ENCODE results near the gene MEAK7. TPM values are rescaled to one million over a fixed set of nuclear protein-coding genes. Genes with fewer than 3 reads are reported as not detected.

The MEAK7 gene, protein sequence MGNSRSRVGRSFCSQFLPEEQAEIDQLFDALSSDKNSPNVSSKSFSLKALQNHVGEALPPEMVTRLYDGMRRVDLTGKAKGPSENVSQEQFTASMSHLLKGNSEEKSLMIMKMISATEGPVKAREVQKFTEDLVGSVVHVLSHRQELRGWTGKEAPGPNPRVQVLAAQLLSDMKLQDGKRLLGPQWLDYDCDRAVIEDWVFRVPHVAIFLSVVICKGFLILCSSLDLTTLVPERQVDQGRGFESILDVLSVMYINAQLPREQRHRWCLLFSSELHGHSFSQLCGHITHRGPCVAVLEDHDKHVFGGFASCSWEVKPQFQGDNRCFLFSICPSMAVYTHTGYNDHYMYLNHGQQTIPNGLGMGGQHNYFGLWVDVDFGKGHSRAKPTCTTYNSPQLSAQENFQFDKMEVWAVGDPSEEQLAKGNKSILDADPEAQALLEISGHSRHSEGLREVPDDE
- 10 to 100 TPM; 18.7 to 21.7 (median 19.2) TPM for polyA plus RNA-seq (ENCODE audit: insufficient read length in 4 of 4)

DNA sequence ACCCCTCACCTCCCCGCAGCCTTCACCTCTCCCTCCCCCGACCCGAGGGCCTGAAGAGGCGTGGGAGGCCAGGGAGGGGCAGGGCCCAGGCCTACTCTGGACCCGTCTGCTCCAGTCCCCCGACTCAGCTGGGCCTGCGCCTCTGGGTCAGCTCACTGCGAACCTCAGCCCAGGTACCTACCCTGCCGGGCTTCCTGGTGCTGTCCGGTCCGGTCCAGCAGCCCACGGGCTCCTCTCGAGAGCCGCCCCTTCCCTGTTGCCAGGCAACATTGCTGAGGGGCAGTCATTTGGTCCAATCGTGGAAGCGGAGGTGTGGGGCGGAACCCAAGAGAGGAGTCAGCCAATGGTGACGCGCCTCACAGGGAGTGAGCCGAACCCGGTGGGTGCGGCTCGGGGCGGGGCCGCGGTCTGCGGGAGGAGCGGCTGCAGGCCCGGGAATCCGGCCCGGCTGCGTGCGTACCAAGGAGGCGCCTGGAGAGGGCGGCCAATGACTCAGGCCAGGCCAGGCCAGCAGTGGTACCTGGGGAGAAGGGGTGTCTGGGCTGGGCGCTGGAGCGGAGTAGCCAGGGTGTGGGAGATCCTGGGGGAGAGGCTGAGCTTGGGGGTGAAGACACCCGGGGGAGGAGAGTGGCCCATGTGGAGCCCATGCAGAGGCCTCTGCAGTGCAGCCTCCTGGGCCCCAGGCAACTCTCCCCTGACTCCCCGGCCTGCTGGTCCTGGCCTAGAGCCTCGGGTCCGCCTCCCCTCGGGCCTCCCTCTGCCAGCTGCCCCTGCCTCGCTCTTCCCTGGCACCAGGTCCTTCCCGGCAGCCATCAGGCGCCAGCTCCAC lies at the start of gene MEAK7:
MEAK7 (minus strand) TSS at position 240 of the 829 bp plus-strand sequence. CDS start 6,573 bp downstream, outside the sequence.
- DNase-seq (ENCODE audit: low read depth in 4 of 4, low spot score in 3 of 4) = peak; percentile 94 to 98 (median 97)

DNA sequence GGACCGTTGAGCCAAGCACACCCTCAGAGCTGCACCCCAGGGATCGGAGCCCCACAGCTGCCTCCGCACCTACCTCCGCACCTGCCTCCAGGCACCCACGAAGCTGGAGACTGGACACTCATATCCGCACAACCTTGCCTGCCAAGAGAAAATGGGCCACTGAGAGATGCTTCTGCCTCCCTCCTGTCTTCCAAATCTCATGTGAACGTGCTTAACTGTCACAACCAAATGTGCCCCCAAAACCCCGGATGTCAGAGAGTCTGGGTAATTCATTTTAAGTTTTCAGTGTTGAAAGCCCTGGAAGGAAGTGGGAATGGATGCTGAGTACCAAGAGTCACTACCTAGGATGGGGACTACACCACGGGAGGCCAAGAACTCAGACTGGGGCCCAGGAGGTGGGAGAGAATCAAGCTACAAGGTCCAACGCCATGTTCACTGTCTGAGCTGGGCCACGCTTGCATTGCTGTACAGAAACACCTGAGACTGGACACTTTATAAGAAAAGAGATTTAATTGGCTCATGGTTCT lies 49.5 kb upstream of the MEAK7 start:
- DNase-seq (ENCODE audit: low read depth in 4 of 4, low spot score in 3 of 4) = no peak

DNA sequence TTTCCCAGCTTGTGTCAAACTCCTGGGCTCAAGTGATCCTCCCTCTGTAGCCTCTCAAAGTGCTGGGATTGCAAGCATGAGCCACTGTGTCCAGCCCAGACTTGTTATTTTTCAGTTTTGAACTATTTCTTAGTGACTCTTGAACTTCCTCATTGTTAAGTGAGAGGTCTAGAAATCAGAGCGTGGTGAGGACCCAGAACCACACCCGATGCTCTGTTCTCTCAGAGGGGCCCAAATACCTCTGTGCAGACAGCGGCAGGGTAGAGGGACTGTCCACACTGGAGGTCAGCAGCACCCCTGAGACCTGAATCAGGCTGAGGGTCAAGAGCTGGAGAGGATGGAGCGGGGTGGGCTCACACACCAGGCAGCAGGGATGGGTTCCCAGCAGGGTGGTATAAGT lies 47.7 kb upstream of the MEAK7 start:
- DNase-seq (ENCODE audit: low read depth in 4 of 4, low spot score in 3 of 4) = no peak

DNA sequence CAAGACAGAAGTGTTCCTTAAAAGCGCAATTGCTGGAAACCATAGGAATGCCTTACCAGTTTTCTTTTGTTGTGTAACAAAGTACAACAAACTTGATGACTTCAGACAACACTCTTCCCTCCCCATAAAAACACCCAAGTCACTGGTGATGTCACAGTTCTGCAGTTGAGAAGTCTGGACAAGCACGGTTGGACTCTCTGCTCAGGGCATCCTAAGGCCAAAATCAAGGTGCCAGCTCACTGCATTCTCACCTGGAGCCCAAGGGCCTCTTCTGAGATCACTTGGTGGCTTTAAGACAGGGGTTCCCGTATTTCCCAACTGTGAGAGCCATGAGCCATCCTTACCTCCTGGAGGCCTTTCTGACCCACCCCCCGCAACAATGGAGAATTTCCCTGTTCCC lies 45.6 kb upstream of the MEAK7 start:
- no peak for DNase-seq (ENCODE audit: low read depth in 4 of 4, low spot score in 3 of 4)

DNA sequence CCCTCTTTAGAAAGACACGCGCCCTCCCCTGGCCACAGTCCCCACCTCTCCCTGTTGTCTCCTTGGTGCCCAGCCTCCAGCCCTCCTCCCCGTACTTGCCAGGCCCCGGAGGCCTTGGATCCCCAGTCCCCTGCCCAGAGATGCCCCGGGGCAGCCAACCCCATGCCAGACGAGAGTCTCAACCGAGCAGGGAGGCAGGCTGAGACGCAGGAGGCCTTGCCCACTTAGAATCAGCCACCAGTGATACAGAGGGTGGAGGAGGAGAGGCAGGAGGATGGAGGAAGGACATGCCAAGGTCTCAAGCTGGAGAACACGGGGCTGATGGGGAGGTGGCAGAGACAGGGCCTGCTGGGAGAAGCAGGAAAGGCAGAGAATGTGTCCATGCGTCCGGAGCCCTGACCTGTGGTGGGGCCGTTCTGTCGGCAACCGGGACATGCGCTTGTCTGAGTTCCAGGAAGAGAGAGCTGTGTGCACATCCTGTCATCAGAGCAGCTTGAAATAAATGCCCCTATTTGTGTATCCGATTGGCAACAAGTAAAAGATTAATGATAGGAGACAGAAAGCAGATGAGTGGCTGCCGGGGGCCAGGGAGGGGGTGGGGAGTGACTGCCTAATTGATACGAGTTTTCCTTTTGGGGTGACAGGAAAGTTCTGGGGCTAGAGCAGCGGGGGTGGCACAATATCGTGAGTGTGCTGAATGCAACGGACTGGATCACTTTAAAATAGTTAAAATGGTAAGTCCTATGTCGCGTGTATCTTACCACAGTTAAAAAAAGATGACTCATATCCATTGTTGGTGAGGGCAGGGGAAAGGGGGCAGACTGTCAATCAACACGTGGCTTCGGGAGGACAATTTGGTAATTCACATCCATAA lies 44.7 kb upstream of the MEAK7 start:
- DNase-seq (ENCODE audit: low read depth in 4 of 4, low spot score in 3 of 4) = no peak

DNA sequence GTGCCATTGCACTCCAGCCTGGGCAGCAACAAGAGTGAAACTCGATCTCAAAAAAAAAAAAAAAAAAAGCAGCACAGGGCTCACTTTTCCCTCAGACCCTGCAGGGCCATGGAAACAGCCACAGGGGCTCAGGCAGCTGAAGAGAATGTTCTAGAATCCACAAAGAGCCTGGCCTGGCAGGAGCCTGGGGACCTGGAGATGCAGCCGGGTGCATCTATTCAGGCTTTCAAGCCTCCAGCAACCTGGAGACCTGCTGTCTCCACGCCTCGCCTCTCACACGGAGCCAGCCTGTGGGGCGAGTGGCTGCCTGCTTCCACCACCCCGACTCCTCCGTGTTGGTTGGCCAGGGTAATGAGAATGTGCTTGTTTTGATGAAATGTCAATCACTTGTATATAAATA lies 44.0 kb upstream of the MEAK7 start:
- DNase-seq (ENCODE audit: low read depth in 4 of 4, low spot score in 3 of 4) = no peak

DNA sequence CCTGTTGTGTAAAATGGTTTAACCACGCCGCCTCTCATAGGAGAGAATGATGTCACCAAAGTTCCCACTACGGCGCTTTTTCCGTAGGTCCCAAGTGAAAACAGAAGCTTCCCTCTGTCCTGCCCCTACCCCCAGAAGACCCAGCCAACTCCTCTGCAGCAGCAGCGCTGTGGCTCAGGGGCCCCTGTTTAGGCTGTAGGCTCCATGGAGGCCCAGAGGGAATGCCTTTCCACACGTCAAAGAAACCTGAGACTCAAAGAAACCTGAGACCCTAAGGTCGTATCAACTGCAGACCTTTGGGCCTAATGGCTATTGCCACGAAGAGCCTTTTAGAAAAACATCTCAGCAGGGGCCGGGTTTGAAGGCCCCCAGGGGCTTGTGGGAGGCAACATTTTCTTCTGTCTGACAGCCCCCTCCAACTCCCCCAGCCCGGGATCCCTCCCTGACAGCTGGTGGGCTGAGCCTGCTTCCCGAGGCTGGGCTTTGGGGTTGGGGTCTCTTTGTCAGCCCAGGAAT lies 43.1 kb upstream of the MEAK7 start:
- DNase-seq (ENCODE audit: low read depth in 4 of 4, low spot score in 3 of 4) = no peak

DNA sequence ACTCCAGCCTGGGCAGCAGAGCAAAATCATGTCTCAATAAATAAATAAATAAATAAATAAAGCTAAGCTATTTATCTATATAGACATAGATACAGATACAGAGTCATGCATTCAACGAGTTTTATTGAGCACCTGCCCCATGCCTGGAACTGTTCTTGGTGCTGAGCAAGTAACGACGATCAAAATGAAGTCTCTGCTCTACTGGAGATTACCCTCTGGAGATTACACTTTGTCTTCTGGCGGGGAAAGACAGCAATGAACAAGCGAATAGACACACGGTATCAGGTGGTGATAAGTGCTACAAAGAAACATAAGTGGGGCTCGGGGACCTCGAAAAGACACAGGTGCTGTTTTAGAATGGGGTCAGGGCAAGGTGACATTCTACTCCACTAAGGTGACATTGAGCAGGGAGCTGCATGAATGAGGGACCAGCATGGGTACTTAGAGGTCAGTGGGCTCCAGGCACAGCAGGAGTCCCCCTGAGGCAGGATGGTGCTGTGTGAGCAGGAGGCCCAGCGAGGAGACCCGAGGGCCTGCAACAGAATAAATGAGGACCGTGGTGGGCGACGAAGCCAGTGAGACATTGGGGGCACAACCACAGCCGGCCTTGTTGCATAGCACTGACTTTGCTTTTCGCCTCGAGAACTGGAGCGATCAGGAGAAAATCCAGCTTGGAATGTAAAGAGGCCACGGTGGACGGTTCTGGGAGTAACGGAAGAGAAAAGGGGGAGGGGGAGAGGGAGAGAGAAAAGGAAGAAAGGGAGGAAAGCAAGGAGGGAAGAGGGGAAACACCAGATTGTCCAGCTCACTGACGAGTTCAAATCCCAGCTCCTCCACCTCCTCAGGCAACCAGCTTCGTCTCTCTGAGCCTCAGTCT lies 42.4 kb upstream of the MEAK7 start:
- DNase-seq (ENCODE audit: low read depth in 4 of 4, low spot score in 3 of 4) = no peak

DNA sequence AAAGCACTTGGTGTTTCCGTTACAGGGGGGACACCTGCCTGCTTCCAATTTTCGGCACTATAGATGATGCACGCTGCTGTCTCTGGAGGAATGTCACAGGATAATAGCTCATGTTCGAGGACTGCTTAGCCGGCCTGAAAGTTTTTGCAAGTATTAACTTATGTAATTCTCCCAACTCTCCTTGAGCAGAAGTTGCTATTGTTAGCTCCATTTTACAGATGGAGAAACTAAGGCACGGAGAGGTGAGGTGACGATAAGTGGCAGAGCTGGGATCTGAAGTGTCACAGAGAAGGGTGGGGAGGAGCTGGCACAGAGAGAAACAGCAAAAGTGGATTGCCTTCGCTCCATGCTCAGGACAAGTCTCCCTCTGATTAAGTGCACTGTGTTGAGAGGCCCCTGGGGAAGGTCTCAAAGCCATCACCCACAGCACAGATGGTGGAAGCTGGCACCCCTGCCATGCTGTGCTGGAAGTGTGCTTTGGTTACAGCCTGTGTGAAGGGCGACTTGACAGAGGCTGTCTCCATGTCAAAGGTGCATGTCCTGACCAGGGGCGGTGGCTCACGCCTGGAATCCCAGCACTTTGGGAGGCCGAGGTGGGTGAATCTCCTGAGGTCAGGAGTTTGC lies 40.8 kb upstream of the MEAK7 start:
- DNase-seq (ENCODE audit: low read depth in 4 of 4, low spot score in 3 of 4) = no peak

DNA sequence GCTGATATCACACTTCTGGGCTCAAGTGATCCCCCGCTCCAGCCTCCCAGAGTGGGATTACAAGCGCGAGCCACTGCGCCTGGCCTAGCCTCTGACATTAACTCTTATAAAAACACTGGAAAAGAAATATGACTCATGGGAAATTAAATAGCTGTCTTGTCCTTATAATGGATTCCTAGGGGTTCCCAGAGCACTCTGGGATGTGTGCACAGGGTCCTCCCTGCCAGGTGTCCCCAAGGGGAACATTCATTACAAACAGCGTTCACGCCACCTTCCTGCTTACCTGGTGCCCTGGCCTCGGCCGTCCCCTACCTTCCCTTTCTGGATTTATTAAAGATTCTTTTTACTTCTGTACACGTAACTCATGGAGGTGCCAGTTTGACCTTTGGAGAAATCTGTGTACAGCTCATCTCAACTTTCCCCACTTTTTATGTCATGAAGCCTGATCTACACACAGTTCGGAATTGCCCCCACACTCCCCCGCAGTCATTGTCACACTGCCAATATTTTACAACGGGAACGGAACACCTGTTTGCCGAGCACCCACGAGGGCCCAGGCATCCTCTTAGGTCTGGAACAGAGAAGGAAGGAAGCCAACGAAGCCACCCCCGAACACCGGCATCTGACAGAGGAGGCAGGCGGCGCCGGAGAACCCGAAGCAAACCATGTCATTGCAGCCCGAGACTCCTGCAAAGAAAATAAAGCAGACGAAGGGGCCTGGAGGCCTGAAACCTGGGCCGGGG lies 39.7 kb upstream of the MEAK7 start:
- DNase-seq (ENCODE audit: low read depth in 4 of 4, low spot score in 3 of 4) = no peak

DNA sequence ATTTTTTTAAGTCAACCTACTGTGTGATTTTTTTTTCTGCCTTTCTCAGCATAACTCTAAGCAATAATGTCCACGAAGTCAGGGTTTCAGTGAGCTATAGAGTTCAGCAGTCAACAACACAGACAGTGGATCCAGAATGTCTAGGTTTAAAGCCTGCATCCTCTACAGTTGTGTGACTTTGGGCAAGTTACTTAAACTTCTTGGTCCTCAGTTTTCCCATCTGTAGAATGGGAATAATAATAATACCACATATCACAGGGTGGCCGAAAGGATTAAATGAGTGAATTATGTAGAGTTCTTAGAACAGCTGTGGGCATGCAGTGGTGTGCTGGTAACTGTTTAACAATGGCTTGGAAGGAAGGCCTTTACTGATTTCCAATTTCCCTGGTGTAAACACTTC lies 38.8 kb upstream of the MEAK7 start:
- DNase-seq (ENCODE audit: low read depth in 4 of 4, low spot score in 3 of 4) = no peak

DNA sequence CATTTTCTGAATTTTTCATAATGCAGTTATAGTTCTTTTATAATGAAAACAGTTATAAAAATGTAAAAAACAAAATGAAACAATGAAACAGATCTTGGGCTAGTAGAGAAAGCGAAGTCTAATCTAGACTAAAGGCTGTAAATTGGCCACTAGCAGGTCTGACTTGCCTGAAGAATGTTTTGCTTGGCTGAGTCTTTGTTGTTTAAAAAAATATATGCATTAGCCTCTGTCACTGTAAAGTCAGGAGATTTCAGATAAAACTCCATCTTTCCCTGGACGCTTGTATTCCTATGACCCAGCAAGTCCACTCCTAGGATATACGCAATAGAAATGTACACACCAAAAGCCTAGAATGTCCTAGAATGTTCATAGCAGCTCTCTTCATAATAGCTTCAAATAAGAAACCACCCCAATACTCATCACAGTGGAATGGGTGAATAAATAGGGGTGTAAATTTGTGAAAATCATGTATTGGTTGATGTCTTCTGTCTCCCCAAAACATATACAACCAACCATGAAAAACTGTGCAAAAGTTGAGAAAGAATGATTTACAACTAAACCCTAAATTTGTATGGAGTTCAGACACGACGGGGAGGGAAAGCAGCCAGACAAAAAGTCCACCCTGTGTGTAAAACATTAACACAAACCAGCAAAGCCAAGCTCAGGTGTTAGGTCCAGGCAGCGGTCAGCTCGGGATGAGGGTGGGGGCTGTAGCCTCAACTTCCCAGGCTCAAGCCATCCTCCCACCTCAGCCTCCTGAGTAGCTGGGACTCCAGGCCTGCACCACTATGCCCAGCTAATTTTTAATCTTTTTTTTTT lies 37.7 kb upstream of the MEAK7 start:
- no peak for DNase-seq (ENCODE audit: low read depth in 4 of 4, low spot score in 3 of 4)

DNA sequence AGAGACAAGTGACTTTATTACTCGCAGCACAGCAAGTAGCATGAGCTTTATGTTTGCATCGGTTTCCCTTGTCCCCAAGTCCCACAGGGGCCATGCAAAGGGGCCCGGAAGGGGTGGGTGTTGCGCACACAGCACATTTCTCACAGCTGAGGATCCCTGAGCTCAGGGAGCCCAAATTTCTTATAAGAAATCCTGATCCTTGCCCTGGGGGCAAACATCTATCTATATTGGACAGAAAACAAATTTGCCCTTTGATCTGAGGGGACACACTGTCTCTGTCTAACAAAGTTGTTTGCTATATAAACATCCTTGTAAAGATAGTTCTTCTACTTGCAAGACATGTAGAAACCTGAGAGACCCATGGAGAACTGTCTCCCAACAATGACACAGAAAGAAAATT lies 35.7 kb upstream of the MEAK7 start:
- DNase-seq (ENCODE audit: low read depth in 4 of 4, low spot score in 3 of 4) = no peak

DNA sequence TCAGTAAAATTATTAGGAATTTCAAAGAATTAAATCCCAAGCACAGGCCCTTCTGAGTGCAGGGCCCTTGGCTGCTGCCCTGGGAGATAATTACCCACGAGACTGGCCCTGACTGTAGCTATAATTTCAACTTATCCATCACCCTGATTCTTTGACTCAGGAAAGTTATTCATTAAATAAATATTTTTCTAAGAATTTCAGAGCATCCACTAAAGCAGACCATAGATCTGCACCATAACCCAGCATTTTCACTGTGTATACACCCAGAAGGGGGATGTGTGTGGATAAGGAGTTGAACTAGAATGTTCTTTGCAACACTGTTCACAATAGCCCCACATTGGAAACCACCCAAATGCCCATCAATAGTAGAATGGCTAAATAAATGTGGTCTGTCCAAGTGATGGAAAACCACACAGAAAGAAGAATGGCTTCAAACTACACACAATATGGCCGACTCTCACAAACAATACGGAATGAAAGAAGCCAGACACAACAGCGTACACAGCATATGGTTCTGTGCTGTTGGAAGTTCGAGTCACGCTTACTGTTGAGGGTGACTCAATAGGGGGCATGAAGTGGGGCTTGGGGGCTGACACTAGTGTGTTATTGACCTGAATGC lies 33.9 kb upstream of the MEAK7 start:
- no peak for DNase-seq (ENCODE audit: low read depth in 4 of 4, low spot score in 3 of 4)

DNA sequence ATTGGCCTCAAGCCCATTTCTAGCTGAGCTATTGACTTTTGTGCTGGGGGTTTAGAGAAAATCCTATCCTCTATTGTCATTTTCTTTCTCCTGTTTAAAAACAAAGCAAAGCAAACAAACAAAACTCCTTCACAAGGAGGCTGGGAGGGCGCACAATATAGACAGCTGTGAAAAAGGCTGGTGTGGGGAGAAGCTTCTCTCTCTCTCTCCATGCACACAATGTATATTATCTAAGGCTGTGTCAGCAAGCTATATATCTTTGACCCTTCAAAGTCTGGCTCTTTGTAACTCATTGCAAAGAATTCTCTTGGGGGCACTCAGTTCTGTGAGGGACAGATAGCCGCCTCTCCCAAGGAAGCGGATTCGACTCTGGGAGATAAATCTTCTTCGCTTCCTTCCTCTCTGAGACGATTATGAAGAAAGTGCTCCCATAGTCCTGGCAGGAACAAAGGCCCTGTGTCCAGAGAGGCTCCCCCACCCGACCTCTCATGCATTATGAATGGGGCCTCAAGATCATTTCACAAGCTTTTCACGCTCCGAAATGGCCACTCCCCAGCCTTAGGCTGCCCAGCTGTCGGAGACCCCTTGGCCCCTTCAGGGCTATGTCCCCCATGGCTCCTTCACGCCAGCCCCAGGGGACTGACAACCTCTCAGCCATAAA lies 33.2 kb upstream of the MEAK7 start:
- no peak for DNase-seq (ENCODE audit: low read depth in 4 of 4, low spot score in 3 of 4)

DNA sequence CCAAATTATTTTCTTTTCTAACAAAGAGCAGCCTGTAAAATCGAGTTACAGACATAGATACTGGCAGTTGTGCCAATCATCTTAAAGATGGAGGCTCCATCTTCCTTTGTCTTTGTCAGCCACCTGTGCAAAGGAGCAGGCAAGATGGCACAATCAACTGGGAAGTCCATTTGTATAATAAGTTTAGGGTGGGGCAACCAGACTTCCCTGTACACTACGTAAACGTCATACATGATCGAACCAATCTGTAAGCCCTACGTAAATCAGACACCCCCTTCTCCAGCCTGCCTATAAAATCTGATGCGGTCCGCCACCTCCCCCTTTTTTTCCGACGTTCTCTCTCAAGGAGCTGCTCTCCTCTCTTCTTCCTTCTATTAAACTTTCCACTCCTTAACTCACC lies 31.4 kb upstream of the MEAK7 start:
- no peak for DNase-seq (ENCODE audit: low read depth in 4 of 4, low spot score in 3 of 4)
